Ovary (tissue), 3 donors: ENCODE data around the gene MSX2.

ENCODE experiments used
- CTCF ChIP-seq, 3 donors: fragments of 450-650 bp in 2 of 3; fragments of 200-600 bp in 1 of 3; IDR thresholded peaks; one replicate each; pipeline versions ENCODE4 v1.5.1 to v1.8.0; 2016 to 2022; ENCODE audit warnings: antibody characterized with exemption in 3 of 3, mild to moderate bottlenecking in 1 of 3
- EP300 ChIP-seq: sonication (generic); formaldehyde crosslinking; IDR thresholded peaks from one replicate; pipeline ENCODE4 v1.6.1; 2017; ENCODE audit warnings: antibody characterized with exemption
- POLR2A ChIP-seq: fragments of 450-650 bp; IDR thresholded peaks from one replicate; pipeline ENCODE4 v1.6.1; 2017; ENCODE audit warnings: antibody characterized with exemption, mild to moderate bottlenecking, moderate library complexity
- donor health status: DM: no; HTN: no; CAD: no.

GRCh38 chr5:174725991-174726601 lies 1.7 kb downstream of the MSX2 start:
- TF ChIP-seq CTCF (IDR thresholded peaks at IDR 0.05) (no peak), POLR2A (no peak), EP300 (no peak)
